GM18519 (cell line): ENCODE results near the gene EP300.
"Not testable (repeated sequence)": the region's sequence is repeated elsewhere in the genome, so short reads cannot be mapped to it uniquely, and the experiment has no call there.

Source experiments
- ATAC-seq: cut with Tn5 transposase; IDR thresholded peaks from one replicate; pipeline ENCODE4 v1.9.1; 2021; ENCODE audit warnings: mild to moderate bottlenecking, moderate library complexity; ENCODE audit not compliant: unreplicated experiment, low FRiP score

EP300 gene

DNA sequence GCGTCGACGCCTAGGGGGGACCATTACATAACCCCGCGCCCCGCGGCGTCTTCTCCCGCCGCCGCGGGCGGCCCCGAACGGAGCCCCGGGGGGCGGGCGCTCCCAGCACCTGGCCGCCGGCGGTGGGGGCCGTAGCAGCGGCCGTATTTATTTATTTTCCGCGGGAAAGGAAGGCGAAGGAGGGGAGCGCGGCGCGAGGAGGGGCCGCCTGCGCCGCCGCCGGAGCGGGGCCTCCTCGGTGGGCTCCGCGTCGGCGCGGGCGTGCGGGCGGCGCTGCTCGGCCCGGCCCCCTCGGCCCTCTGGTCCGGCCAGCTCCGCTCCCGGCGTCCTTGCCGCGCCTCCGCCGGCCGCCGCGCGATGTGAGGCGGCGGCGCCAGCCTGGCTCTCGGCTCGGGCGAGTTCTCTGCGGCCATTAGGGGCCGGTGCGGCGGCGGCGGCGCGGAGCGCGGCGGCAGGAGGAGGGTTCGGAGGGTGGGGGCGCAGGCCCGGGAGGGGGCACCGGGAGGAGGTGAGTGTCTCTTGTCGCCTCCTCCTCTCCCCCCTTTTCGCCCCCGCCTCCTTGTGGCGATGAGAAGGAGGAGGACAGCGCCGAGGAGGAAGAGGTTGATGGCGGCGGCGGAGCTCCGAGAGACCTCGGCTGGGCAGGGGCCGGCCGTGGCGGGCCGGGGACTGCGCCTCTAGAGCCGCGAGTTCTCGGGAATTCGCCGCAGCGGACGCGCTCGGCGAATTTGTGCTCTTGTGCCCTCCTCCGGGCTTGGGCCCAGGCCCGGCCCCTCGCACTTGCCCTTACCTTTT lies at the start of gene EP300:
Gene EP300 (plus strand): TSS at position 570 of the 795 bp plus-strand sequence. CDS start 413 bp downstream, outside the sequence.
- ATAC-seq: peak; percentile 24

GRCh38 chr22:41043722-41044121 lies 48.7 kb upstream of the EP300 start:
- no peak for ATAC-seq

GRCh38 chr22:41045575-41045974 lies 46.8 kb upstream of the EP300 start:
- not testable (repeated sequence) for ATAC-seq

GRCh38 chr22:41047801-41048211 lies 44.6 kb upstream of the EP300 start:
- ATAC-seq: no peak

GRCh38 chr22:41048345-41048744 lies 44.0 kb upstream of the EP300 start:
- not testable (repeated sequence) for ATAC-seq

DNA sequence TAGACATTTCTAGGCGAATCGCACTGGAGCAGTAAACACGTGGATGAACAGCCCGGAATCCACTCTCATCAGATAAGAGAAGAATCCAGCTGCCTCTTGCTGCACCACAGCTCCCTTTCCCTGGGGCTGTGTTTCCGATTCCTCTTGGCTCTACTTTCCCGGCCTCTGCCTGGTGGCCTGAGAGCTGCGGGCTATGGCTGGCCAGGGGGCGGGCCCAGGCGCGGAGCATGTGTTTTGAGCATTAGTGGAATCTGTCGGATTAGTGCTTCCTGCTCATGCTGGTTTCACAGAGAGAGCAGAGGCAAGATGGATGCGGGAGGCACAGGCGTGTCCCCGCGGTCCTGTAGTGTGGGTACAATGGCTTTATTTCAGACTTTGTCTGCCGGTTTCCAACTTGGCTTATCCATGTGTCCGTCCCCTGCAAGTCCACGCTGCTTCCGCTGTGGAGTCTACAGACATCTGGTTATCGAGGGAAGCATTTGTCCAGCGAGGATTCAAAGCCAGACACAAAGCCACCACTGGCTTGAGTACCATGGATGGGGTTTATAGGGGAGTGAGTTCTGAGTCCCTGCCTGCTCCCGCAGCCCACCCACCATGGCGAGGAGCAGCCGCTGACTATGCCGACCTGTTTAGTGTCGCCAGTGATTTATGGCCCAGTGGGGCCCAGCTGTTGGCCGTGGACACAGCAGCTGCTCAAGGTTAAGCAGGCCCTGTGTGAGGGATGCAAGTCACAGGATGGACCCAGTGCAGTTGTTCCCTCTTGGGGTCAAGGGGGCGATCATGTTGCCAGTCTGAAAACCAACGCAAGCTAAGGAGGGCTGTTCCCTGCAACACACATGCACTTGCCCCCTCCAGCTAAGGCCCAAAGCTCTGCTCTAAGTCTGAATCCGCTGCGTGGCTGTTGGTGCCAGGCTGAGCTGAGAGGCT lies 43.3 kb upstream of the EP300 start:
- ATAC-seq: no peak

DNA sequence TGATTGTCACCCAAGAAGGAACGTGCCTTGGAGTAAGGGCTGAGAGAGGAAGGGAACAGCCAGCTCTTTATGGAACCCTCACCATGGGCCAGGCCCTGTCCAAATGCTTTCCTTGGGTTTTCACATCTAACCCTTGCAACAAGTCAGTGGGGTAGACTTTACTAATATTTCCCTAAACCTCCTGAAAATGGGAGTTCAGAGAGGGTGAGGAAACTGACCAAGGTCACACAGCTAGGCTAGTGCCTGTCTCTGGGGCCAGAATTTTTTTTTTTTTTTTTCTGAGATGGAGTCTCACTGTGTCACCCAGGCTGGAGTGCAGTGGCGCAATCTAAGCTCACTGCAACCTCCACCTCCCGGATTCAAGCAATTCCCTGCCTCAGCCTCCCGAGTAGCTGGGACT lies 42.6 kb upstream of the EP300 start:
- ATAC-seq: not testable (repeated sequence)

GRCh38 chr22:41050883-41051282 lies 41.5 kb upstream of the EP300 start:
- no peak for ATAC-seq

GRCh38 chr22:41052661-41053490 lies 39.5 kb upstream of the EP300 start:
- ATAC-seq: no peak

DNA sequence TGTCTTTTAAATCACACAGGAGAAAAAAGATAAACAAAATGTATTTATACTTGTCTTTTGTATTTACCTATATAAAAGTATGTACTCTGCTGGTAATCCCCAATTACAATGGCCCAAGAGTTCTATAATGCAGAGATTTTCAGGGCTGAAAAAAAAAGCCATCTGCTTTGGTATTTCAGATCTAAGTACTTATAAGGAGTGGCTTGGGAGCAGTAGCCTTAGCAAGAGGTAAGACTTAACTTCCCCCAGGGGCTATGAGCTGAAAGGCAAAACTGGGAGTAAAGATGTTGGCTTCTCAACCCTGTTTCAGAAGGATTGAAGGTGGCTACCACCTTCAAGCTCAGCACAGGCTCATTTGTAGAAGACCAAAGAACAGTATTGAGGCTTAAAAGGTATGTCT lies 35.3 kb upstream of the EP300 start:
- ATAC-seq: no peak

GRCh38 chr22:41062146-41062545 lies 30.2 kb upstream of the EP300 start:
- ATAC-seq: no peak

- ATAC-seq: not testable (repeated sequence)
These were observed 28.1 kb upstream of the EP300 start for GRCh38 chr22:41064326-41064725.

- ATAC-seq: not testable (repeated sequence)
These were observed 26.1 kb upstream of the EP300 start for GRCh38 chr22:41066341-41066740.

DNA sequence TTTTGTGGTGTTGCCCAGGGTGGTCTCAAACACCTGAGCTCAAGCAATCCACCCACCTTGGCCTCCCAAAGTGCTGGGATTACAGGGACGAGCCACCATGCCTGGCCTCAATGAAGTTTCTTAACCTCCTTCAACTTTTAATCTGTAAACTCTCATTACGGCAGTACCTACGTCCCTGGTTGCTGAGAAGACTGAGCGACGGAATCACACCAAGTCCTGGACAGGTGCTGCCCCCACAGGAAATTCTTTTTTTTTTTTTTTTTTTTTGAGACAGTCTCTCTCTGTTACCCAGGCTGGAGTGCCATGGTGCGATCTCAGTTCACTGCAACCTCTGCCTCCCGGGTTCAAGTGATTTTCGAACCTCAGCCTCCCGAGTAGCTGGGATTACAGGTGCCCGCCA lies 24.4 kb upstream of the EP300 start:
- not testable (repeated sequence) for ATAC-seq

GRCh38 chr22:41070665-41071331 lies 21.6 kb upstream of the EP300 start:
- ATAC-seq: no peak

DNA sequence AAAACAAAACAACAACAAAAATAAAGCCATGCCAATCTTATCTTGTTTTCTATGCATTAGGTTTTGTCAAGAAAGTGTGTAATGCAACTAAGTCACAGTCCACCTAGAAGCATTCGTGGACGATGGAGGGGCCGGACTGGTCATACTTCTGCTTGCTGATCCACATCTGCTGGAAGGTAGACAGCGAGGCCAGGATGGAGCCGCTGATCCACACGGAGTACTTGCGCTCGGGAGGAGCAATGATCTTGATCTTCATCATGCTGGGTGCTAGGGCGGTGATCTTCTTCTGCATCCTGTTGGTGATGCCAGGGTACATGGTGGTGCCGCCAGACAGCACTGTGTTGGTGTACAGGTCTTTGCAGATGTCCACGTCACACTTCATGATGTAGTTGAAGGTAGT lies 18.3 kb upstream of the EP300 start:
- no peak for ATAC-seq

GRCh38 chr22:41074466-41074865 lies 17.9 kb upstream of the EP300 start:
- no peak for ATAC-seq

- ATAC-seq: no peak
These were observed 17.3 kb upstream of the EP300 start for GRCh38 chr22:41074941-41075710.

DNA sequence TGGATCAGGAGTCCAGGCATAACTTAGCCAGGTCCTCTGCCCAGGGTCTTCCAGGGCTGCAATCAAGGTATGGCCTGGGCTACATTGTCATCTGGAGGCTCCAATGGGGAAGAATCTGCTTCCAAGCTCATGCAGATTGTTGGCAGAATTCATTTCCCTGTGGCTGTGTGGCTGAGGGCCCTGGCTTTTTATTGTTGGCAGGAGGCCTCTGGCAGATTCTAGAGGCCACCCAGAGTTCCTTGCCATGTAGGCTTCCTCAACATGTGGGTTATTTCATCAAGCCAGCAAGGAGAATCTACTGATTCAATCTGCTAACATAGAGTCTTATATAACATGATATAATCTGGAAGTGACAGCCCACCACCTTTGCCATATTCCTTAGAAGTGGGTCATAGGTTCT lies 16.4 kb upstream of the EP300 start:
- no peak for ATAC-seq
